AG09319 (cell line): ENCODE measurements around the gene PAPOLB.

Experiments used
- DNase-seq: peaks from one replicate; pipeline ENCODE4 v3.0.0-alpha.2; 2010; ENCODE audit warnings: low read depth; ENCODE audit errors: extremely low read depth
- TF ChIP-seq, protein P1 (sequence below): IDR thresholded peaks from 2 replicates; pipeline ENCODE4 v1.5.1; 2011; ENCODE audit warnings: low read depth, mild to moderate bottlenecking, inconsistent platforms, low read length, moderate library complexity

The PAPOLB gene

DNA sequence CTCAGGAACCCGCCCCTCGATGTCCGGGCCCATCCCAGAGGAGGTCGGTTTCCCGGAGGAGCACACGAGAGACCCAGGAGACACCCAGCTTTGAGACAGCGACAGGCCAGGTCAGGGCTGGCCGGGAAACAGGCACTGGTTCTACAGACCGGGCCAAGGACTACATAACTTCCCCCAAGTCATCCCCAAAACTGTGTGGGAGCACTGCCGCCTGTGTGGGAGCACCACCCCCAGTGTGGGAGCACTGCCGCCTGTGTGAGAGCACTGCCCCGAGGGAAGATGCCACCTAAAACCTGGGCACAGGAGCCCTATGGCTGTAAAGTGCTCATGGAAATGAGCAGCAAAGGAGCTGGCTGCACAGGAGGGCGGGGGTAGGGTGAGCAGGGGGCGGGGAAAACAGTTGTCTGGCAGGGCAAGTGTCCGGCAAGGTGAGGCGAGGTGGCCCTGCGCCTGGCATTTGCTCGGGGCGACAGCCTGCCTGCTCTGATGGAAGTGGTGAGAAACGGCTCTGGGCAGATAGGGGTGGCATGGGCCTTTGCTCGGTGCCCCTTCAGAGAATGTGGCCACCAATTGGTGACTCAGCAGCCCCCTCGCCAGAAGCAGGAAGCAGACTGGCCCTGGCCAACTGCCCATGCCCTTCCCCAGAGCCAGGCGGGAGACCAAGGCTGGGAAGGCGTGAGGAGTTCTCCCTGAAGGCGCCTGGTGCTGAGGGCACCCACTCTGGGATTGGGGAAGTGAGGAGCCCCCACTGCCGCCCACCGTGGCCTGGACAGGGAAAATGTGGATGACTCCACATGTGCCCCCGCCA lies 26.2 kb downstream of the PAPOLB start:
- no peak for DNase-seq
- TF ChIP-seq, protein P1, sequence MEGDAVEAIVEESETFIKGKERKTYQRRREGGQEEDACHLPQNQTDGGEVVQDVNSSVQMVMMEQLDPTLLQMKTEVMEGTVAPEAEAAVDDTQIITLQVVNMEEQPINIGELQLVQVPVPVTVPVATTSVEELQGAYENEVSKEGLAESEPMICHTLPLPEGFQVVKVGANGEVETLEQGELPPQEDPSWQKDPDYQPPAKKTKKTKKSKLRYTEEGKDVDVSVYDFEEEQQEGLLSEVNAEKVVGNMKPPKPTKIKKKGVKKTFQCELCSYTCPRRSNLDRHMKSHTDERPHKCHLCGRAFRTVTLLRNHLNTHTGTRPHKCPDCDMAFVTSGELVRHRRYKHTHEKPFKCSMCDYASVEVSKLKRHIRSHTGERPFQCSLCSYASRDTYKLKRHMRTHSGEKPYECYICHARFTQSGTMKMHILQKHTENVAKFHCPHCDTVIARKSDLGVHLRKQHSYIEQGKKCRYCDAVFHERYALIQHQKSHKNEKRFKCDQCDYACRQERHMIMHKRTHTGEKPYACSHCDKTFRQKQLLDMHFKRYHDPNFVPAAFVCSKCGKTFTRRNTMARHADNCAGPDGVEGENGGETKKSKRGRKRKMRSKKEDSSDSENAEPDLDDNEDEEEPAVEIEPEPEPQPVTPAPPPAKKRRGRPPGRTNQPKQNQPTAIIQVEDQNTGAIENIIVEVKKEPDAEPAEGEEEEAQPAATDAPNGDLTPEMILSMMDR, result no peak

DNA sequence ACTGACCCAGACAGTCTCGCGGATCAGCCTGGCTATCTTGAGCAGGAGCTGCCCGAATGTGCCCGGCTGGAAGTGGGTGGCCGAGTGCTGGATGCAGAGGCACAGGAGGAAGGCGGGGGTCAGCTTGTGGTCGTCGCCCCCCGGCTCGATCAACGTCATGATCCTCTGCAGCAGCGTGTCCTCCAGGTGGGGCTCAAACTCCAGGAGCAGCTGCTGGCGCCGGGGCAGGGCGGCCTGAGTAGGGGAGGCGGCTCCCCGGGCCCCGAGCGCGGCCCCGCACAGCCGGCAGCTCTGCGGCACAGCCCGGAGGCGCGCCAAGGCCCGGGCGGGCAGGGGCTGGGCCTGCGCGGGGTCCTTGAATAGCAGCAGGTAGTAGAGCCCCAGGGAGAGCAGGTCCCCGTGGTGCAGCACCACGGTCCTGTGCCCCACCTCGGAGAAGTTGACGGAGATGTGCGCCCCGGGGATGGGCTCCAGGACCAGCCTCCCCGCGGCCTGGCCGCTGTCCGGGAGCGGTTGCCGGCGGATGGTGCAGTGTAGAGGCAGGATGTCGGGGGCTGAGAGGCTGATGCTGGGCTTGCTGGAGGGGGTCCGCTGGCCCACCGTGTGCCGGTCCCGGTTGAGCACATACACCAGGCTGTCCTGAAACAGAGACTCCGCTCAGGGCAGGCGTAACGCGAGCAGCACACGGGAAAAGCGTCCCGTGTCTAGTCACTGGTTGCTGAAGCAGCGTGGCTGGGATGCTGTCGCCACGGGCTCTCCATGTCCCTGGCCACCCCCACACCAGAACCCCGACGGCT lies 27.0 kb downstream of the PAPOLB start:
- TF ChIP-seq, protein P1, result no peak

DNA sequence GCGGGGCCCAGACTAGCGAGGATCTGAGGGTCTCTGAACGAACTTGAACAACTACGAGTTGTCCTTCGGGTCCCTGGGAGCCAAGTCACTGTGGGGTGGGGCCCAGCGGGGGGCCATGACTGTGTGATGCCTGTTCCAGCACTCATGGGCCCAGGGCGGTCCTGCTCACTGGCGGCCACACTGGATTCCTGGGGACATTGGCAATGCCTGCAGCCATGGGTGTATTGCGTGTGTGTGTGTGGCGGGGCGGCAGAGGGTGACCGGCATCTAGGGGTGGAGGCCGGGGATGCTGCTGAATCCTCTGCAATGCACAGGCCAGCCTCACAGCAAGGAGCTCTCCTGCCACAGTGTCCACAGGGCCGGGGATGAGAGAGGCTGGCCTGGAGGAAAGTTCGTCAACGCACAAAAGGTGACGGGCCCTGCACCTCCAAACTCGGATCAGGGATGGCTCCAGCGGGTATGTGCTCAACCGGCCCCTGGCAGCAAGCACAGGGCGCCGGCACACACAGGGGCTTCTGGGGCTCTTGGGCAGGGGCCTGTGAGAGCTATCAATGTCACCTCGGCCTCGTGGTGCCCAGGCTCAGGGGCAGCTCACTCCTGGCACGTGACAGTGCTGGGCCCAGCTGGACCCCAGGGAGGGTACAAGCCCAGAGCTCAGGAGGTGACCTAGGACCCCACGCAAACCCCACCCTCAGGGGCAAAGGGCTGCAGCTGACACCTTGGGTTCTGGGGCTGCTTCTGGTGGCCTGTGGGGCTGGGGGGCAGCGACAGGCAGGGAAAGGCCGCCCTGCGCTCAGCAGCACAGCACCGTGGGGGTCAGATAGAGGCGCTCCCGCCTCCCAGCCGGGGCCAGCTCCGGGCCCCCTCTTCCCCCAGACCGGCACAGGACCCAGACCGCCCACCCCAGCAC lies 27.9 kb downstream of the PAPOLB start:
- TF ChIP-seq, protein P1, result no peak
- no peak for DNase-seq

More for the DNA sequence above, 27.0 kb downstream of the PAPOLB start:
- DNase-seq, result no peak

DNA sequence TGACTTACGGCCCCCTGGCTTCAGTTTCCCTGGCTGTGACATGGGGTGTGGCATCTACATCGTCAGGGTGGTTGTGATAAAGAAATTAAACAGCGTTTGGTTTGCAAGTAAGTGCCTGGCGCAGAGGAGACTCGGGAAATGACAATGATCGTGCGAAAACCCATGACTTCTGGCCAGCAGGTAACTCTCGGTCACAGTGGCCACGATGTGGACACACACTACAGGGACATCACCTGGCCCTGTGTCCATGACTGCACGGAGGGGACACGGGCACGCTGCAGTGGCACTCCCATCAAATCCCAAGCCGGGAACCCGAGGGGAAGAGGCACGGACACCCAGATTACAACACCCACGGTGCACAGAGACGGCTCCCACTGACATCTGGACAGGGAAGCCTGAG lies 28.7 kb downstream of the PAPOLB start:
- TF ChIP-seq, protein P1, result no peak
- DNase-seq, result no peak

DNA sequence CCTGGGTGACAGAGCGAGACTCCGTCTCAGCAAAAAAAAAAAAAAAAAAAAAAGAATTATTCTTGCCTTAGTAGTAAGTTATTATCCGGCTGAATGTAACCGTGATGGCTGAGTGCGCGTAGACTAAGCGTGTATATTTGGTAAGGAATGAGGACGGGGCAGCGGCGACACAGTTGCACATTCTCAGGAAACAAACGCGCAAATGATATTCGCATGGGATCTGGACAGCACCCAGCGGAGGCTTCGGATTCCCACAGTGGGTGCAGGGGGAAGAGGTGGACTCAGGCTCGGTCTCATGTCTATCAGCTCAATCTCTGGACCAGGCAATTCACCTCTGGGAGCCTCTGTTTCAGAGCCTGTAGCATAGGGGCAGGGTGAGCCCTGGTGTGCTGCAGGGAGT lies 29.1 kb downstream of the PAPOLB start:
- TF ChIP-seq, protein P1, result no peak
- DNase-seq, result no peak

DNA sequence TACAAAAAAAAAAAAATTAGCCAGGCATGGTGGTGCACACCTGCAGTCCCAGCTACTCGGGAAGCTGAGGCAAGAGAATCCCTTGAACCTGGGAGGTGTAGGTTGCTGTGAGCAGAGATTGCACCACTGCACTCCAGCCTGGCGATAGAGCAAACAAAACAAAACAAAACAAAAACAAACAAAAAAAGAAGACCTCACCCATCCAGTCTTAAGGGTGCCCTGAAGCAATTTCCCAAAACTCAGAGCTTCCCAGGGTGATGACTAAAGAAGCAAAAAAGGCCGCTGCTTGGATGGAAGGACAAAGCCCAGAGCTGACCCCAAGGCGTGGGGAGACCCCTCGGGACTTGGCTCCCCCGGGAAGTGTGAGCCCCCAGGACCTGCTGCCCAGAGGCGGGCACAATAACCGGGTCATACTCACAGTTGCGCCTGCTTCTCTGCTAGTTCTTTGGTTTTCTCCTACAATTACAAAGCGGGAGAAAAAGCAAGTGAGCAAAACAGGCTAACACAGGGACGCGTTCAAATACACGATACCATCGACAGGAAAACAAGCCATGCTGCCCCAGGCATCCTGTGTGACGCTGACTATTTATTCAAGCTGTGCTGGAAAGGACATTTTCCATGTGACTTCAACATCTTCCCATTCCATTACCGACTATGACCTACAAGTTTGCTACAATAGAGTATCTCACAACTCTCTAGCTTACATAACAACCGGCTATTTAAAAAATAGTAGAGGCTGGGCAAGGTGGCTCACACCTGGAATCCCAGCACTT lies 29.9 kb downstream of the PAPOLB start:
- DNase-seq, result no peak
- TF ChIP-seq, protein P1, result no peak
